NAMALWA (cell line): ENCODE measurements around the gene GRAP2.

Experiments used
- DNase-seq: peaks from one replicate; pipeline ENCODE4 v3.0.0-alpha.2; 2015; ENCODE audit warnings: low spot score

Gene GRAP2

GRCh38 chr22:39994041-39994565 is 93.2 kb downstream of the GRAP2 start:
- no peak for DNase-seq

DNA sequence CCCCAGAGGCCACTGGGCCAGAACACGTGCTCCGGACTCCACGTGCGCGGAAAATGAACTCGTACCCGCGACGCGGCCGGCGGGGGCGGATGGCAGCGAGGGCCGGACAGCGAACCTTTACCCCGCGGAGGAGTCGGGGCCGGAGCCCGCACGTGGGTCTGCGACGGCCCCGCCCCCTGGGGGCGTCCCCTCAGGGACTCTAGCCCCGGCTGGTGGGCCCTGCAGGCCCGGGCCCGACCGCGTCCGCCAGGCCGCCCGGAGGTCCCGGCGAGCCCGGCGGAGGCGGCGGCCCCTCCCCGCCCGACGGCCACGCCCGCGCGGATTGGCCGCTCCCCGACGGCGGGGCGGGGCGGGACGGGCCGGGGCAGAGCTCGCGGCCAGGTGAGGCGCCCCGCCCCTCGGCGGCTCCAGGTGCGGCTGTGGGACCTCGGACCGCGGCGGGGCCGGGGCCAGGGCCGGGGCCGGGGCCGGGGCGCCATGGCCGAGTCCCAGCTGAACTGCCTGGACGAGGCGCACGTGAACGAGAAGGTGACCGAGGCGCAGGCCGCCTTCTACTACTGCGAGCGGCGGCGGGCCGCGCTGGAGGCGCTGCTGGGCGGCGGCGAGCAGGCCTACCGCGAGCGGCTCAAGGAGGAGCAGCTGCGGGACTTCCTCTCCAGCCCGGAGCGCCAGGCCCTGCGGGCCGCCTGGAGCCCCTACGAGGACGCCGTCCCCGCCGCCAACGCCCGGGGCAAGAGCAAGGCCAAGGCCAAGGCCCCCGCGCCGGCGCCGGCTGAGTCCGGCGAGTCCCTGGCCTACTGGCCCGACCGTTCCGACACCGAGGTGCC is 93.9 kb downstream of the GRAP2 start, which contains the start of gene FAM83F:
TSS of gene FAM83F (plus strand) at position 389 of the 827 bp plus-strand sequence. CDS start at position 478, 89 bp downstream.
- DNase-seq = no peak

DNA sequence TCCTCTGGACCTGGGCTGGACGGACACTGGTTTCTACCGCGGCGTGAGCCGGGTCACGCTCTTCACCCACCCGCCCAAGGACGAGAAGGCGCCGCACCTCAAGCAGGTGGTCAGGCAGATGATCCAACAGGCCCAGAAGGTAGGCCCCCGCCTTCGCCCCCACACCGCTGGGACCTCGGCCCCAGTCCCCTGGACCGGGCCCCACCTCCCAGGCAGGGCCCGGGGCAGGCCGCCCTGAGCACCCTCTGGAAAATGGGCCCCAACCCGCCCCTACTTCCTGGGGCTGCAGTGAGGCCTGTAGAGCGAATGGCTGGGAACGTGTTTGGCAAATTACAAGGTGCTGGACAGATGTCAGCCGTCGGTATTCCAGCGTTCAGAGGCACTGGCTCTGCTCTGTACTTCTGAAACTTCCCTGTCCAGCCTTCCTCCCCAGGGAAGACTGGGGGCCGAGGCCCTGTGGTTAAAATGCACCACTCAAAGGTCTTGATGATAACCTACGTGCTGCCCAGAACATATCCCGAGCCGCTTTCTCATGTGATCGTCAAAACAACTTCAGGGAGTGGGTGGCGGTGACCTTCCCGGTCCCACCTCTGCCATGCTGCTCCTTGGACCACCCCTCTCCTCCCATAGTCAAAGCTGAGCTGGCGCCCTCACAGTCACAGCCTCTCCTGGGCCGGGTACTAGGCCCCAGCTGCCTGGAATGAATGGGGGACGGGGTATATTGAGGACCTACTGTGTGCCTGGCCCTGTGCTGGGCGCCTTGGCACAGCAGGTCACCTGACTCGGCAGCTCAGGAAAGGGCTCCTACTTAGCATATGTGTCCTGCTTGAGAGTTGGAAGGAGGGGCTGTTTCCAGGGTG is 94.7 kb downstream of the GRAP2 start:
- no peak for DNase-seq

DNA sequence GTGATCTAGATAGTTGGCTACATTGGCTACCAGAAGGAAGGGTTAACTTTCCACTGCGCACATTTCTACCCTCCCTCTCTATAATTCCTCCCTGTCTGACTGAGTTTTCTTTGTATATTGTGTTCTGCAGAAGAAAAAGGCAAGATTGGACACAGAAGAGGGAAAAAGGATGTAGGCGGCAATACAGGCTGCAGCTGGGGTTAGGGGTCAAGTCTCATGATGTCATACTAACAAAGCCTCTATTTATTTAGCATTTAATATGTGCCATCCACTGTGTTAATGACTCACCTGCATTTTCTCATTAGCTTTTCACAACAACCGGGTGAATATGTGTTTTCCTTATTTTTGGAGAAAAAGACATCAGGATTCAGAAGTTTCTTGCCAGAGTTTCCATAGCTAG is 95.8 kb downstream of the GRAP2 start:
- DNase-seq = no peak

DNA sequence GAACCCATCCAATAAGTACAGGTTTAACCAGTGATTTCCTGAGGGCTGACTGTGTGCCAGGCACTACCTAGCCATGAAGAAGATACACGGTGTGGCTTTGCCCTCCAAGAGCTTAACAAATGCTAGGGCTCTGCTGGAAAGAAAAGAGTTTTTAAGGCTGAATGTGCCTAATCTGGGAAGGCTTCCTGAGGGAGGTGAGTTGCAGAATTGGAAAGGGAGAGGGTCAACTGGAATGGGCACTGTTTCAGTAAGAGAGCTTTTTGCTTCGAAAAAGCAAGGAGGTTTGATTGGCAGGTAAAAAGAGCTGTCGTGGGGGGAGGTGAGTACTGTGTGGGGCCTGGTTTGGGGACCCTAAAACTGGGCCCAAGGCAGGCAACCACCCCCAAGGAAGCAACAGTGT is 96.5 kb downstream of the GRAP2 start:
- no peak for DNase-seq

GRCh38 chr22:39997939-39998726 is 97.2 kb downstream of the GRAP2 start:
- no peak for DNase-seq

GRCh38 chr22:39999144-39999757 is 98.4 kb downstream of the GRAP2 start:
- DNase-seq = no peak

GRCh38 chr22:40000171-40000570 is 99.3 kb downstream of the GRAP2 start:
- DNase-seq = no peak

DNA sequence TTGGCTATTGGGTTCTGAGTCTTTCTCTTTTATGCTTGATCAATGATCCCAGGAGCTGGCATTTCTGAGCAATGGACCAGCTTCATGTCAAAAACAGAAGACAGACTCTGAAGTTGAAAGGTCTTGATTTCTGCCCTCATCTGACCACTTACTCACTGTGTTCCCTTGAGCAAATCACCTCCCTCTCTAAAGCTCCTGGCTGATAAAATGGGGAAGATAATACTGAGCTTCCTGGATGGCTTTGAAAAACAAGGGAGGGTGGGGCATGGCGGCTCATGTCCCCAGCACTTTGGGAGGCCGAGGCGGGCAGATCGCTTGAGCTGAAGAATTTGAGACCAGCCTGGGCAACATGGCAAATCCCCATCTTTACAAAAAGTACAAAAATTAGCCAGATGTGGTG is 100.2 kb downstream of the GRAP2 start:
- no peak for DNase-seq

- no peak for DNase-seq
These were observed 101.1 kb downstream of the GRAP2 start for GRCh38 chr22:40001800-40002577.

GRCh38 chr22:40002935-40003715 is 102.2 kb downstream of the GRAP2 start:
- no peak for DNase-seq

GRCh38 chr22:40004836-40005235 is 104.0 kb downstream of the GRAP2 start:
- DNase-seq = no peak

- DNase-seq = no peak
These were observed 105.8 kb downstream of the GRAP2 start for GRCh38 chr22:40006641-40007040.

DNA sequence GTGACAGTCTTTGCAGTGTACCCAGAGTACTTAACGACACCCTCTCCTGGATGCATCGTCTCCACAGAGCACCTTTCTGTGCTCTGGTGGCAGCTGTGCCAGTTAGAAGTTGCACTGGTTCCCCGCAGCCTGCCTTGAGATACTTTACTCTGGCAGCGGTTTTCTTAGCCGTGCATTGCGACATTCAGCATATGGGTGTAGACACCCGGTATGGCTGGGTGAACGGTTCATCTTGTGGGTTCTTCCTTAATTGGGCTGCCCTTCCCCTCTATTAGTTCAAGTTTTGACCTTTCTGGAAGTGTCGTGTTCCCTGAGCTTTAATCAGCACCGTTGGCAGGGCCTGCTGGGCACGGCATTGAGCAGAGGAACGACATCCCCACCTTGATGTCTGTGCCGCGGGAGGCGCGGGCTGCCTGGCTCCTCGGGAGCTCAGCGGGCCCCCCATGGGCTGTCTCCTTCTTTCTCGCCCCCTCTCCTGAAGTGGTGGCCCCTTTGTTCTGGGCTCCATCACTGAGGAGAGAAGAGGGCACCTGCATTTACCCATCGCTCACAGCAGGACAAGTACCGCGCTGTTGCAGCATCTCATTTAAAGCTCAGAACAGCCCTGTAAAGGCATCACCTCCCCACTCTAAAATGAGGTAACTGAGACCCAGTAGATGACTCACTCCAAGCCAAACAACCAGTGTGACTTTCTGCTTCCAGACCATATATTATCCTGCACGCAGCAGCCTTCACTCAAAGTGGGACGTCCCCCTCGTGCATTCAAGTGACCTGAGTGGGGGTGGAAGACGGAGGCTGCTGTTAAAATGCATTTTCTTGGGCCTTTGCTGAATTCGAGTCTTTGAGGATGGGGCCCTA is 107.2 kb downstream of the GRAP2 start:
- DNase-seq = no peak

GRCh38 chr22:40008726-40009291 is 107.9 kb downstream of the GRAP2 start:
- no peak for DNase-seq

DNA sequence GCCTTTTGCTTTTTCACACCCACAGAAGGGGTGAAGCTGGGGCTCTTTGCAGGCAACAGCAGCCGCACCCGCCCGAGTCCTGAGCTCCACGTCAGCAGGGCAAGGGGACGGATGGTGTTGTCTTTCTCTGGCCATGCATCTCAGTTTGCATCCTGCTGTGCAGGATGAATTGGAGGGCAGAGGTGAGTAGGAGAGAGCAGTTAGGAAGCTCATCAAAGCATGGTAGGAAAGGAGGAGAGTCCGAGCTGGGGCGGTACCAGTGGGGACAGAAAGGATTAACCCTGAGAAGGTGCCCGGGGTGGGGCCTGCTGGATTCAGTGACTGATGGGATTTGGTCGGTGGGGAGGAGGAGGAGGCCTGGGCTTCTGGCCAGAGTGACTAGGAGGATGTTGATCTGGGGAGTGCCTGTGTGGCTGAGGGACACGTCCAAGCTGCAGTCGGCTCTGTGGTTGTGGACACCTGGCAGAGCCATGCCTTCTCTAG is 108.4 kb downstream of the GRAP2 start:
- DNase-seq = no peak

DNA sequence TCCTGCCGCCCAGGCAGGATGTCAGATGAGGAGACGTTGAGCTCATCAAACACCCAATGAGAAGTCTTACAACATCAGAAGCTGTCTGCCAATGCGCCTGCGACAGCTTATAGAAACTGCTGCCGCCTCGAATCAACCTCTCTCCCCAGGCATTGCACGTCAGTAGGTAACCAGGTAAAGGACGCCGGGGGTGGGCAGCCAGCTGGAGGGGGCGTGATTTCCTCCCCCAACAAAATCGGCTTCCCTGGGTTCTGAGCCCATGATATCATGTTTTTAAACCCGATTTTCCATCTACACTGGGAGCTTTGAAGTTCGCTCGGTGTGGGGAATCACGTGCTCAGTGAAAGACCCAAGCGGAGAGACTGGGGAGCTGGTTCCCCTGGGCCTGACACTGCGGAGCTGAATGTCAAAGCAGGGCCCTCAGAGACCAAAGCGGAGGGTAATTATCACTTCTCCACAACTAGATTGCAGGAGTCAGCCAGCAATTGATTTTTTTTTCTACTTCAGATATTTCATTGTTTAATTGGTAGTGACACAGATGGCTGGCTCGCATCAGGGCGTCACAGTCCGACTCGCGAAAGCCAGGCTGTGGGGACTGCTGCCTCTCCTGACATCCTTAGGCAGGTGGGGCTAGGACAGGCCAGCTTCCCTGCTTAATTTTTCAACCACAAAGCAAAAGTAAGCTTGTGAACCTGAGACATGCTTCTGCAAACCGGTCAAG is 109.2 kb downstream of the GRAP2 start:
- no peak for DNase-seq

DNA sequence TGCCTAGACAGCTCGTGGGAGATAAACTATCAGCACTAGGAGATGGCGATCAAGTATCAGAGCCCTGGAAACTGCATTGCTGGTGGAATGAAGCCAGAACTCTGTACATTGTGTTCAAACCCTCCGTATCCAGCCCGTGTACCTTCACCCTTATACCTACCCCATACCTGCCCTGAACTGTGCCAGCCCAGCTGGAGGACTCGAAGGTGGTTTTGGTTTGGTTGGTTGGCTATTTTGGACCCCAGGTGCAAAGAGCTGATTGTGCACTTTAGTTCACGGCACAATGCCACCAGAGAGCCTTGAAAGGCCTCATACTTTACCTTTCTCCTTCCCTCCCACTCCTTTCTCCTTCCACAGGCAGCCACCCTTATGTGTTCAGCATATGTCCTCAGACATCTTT is 109.9 kb downstream of the GRAP2 start:
- DNase-seq = no peak
